H1 (cell line): ENCODE results near the gene ISG15. TPM values are rescaled to one million over a fixed set of nuclear protein-coding genes. Genes with fewer than 3 reads are reported as not detected.

ENCODE experiments used
- CTCF ChIA-PET: fragments of 300-600 bp; sonication (Branson Sonifier 250); formaldehyde crosslinking; loops from one replicate; lab custom pipeline; 2021; ENCODE audit not compliant: partially characterized antibody; lab: Charles Lee
- POLR2A ChIA-PET: fragments of 300-600 bp; sonication (Branson Sonifier 250); formaldehyde crosslinking; loops from one replicate; lab custom pipeline; 2021; ENCODE audit warnings: inconsistent platforms; ENCODE audit not compliant: partially characterized antibody; lab: Charles Lee
- DNase-seq, 2 experiments: peaks; one replicate each; pipeline versions ENCODE4 v3.0.0 to v3.0.0-alpha.2; 2010 to 2022; ENCODE audit warnings: low spot score in 2 of 2, low read depth in 1 of 2, mixed read lengths in 1 of 2
- FAIRE-seq: peaks from 2 replicates; lab custom pipeline; 2011; peaks lifted over from hg19 to GRCh38; lab: Jason Lieb, UNC
- H2AFZ ChIP-seq: 2 replicates; pipeline ENCODE4 v1.8.1; 2012; ENCODE audit warnings: low read length, inconsistent platforms
- H2AK5ac ChIP-seq: 2 replicates; pipeline ENCODE4 v1.6.1; 2013; ENCODE audit warnings: low read depth, low read length
- H2BK120ac ChIP-seq: replicated peaks from 2 replicates; pipeline ENCODE3; 2013; ENCODE audit warnings: low read depth, low read length, inconsistent platforms
- H2BK12ac ChIP-seq: 2 replicates; pipeline ENCODE4 v1.6.1; 2013; ENCODE audit warnings: low read depth, low read length
- H2BK15ac ChIP-seq: 2 replicates; pipeline ENCODE4 v1.6.1; 2013; ENCODE audit warnings: low read length
- H2BK20ac ChIP-seq: 2 replicates; pipeline ENCODE4 v1.6.1; 2013; ENCODE audit warnings: low read length
- H2BK5ac ChIP-seq: 2 replicates; pipeline ENCODE4 v1.6.1; 2013; ENCODE audit warnings: low read depth, low read length
- H3K14ac ChIP-seq: 2 replicates; pipeline ENCODE4 v1.6.1; 2013; ENCODE audit warnings: inconsistent platforms; ENCODE audit not compliant: insufficient read length
- H3K18ac ChIP-seq: 2 replicates; pipeline ENCODE4 v1.6.1; 2013; ENCODE audit warnings: low read length; ENCODE audit errors: extremely low read depth
- H3K23ac ChIP-seq: 2 replicates; pipeline ENCODE4 v1.6.1; 2013; ENCODE audit warnings: inconsistent platforms; ENCODE audit not compliant: insufficient read length
- H3K23me2 ChIP-seq: 2 replicates; pipeline ENCODE4 v1.6.1; 2013; ENCODE audit warnings: low read depth, low read length
- H3K27ac ChIP-seq: 2 replicates; pipeline ENCODE4 v1.6.1; 2011; ENCODE audit warnings: low read depth, low read length, inconsistent platforms
- H3K27me3 ChIP-seq, 4 experiments: replicated peaks in 1 of 4; 1 replicate in 1 of 4; 2 replicates in 3 of 4; pipeline versions ENCODE4 v1.6.1 to v1.8.1; 2011 to 2013; ENCODE audit warnings: low read length in 3 of 4, mild to moderate bottlenecking in 3 of 4, inconsistent platforms in 2 of 4, mixed read lengths in 2 of 4, moderate library complexity in 1 of 4; ENCODE audit not compliant: control insufficient read depth in 3 of 4, insufficient read depth in 3 of 4; ENCODE audit errors: extremely low read depth in 1 of 4
- H3K36me3 ChIP-seq, 4 experiments: 2 replicates each; pipeline versions ENCODE4 v1.6.1 to v1.8.1; 2011 to 2013; ENCODE audit warnings: mild to moderate bottlenecking in 4 of 4, low read length in 3 of 4, moderate library complexity in 2 of 4, control low read depth in 1 of 4, inconsistent platforms in 1 of 4; ENCODE audit not compliant: insufficient read depth in 4 of 4, control insufficient read depth in 2 of 4
- H3K4ac ChIP-seq: replicated peaks from 2 replicates; pipeline ENCODE3; 2013; ENCODE audit warnings: low read length, low read depth, mixed read lengths, inconsistent platforms; ENCODE audit not compliant: insufficient read length
- H3K4me1 ChIP-seq, 4 experiments: replicated peaks in 1 of 4; 1 replicate in 1 of 4; 2 replicates in 3 of 4; pipeline versions ENCODE4 v1.6.1 to v1.8.1; 2011 to 2013; ENCODE audit warnings: low read length in 3 of 4, inconsistent platforms in 2 of 4, mixed read lengths in 1 of 4; ENCODE audit not compliant: insufficient read depth in 4 of 4, control insufficient read depth in 3 of 4
- H3K4me2 ChIP-seq, 2 experiments: 2 replicates each; pipeline versions ENCODE4 v1.6.1 to v1.8.1; 2011 to 2013; ENCODE audit warnings: low read depth in 2 of 2, low read length in 2 of 2, control low read depth in 1 of 2, inconsistent platforms in 1 of 2, mild to moderate bottlenecking in 1 of 2; ENCODE audit not compliant: insufficient read depth in 1 of 2
- H3K4me3 ChIP-seq, 4 experiments: fragments of 200-600, 300-600 bp in 1 of 4; sonication (generic), shearing (Covaris generic), sonication (Bioruptor Twin) in 1 of 4; 2 replicates each; pipeline versions ENCODE4 v1.5.1 to v1.8.1; 2011 to 2016; ENCODE audit warnings: low read length in 4 of 4, low read depth in 3 of 4, control low read depth in 2 of 4, inconsistent platforms in 2 of 4, mild to moderate bottlenecking in 2 of 4, mixed read lengths in 1 of 4, moderate library complexity in 1 of 4; ENCODE audit not compliant: insufficient read depth in 2 of 4; ENCODE audit errors: extremely low read depth in 1 of 4
- H3K56ac ChIP-seq: replicated peaks from 2 replicates; pipeline ENCODE3; 2013; ENCODE audit warnings: low read depth, mild to moderate bottlenecking, mixed read lengths, low read length, inconsistent platforms; ENCODE audit not compliant: insufficient read length
- H3K79me1 ChIP-seq: 2 replicates; pipeline ENCODE4 v1.6.1; 2013; ENCODE audit warnings: low read depth, low read length, control low read depth
- H3K79me2 ChIP-seq, 2 experiments: 2 replicates each; pipeline versions ENCODE4 v1.6.1 to v1.8.1; 2012 to 2013; ENCODE audit warnings: low read length in 2 of 2, mild to moderate bottlenecking in 2 of 2, inconsistent platforms in 1 of 2; ENCODE audit not compliant: insufficient read depth in 2 of 2, control insufficient read depth in 1 of 2
- H3K9ac ChIP-seq, 4 experiments: replicated peaks in 1 of 4; 1 replicate in 1 of 4; 2 replicates in 3 of 4; pipeline versions ENCODE4 v1.6.1 to v1.8.1; 2011 to 2013; ENCODE audit warnings: low read depth in 3 of 4, low read length in 3 of 4, control low read depth in 2 of 4, mild to moderate bottlenecking in 2 of 4, moderate library complexity in 2 of 4, inconsistent platforms in 1 of 4; ENCODE audit errors: extremely low read depth in 1 of 4
- H3K9me3 ChIP-seq, 2 experiments: 2 replicates each; pipeline versions ENCODE4 v1.6.1 to v1.8.1; 2012 to 2013; ENCODE audit warnings: mild to moderate bottlenecking in 2 of 2, moderate library complexity in 2 of 2, control low read depth in 1 of 2, inconsistent platforms in 1 of 2, low read depth in 1 of 2, low read length in 1 of 2, mixed read lengths in 1 of 2; ENCODE audit not compliant: insufficient read depth in 2 of 2
- H4K20me1 ChIP-seq, 2 experiments: replicated peaks in 1 of 2; 2 replicates each; pipeline versions ENCODE3 to v1.8.1; 2011 to 2013; ENCODE audit warnings: inconsistent platforms in 2 of 2, low read length in 2 of 2, mild to moderate bottlenecking in 1 of 2; ENCODE audit not compliant: insufficient read depth in 2 of 2, control insufficient read depth in 1 of 2
- H4K5ac ChIP-seq: 2 replicates; pipeline ENCODE4 v1.6.1; 2013; ENCODE audit warnings: low read length, low read depth, mixed read lengths, inconsistent platforms; ENCODE audit not compliant: insufficient read length
- H4K8ac ChIP-seq: 2 replicates; pipeline ENCODE4 v1.8.0; 2013; ENCODE audit warnings: mild to moderate bottlenecking, moderate library complexity, low read length, inconsistent platforms; ENCODE audit not compliant: insufficient read depth; ENCODE audit errors: extremely low read depth
- H4K91ac ChIP-seq: replicated peaks from 2 replicates; pipeline ENCODE3; 2013; ENCODE audit warnings: low read length, mixed read lengths, inconsistent platforms; ENCODE audit not compliant: insufficient read length
- E2F6 ChIP-seq: IDR thresholded peaks from 2 replicates; pipeline ENCODE4 v1.6.1; 2012; ENCODE audit warnings: inconsistent platforms
- RBBP5 ChIP-seq: IDR thresholded peaks from 2 replicates; pipeline ENCODE4 v1.7.1; 2012; ENCODE audit warnings: low read depth, mild to moderate bottlenecking, inconsistent platforms, low read length, moderate library complexity, borderline replicate concordance
- WGBS, 2 experiments: shearing (Covaris generic) in 1 of 2; methylation state at CpG; one replicate each; pipeline versions ENCODE4 v1.1.6 to v1.1.7; 2013 to 2015; ENCODE audit warnings: low lambda C conversion rate in 2 of 2, mixed read lengths in 2 of 2, inconsistent platforms in 1 of 2, low coverage in 1 of 2, missing lambda C conversion rate in 1 of 2; ENCODE audit not compliant: insufficient replicate concordance in 2 of 2, insufficient coverage in 1 of 2, insufficient read length in 1 of 2; ENCODE audit errors: extremely low coverage in 1 of 2, missing lambda C conversion rate in 1 of 2; 5-methylcytosine and 5-hydroxymethylcytosine counted together
- polyA plus RNA-seq, 7 experiments: library from polyadenylated mRNA; depleted of rRNA in 3 of 7; stranded (reverse) in 5 of 7; unstranded in 2 of 7; fragments of >200 nt in 5 of 7; fragments of 200-250 nt in 2 of 7; gene quantifications; 1 replicate in 5 of 7; 2 replicates in 1 of 7; 4 replicates in 1 of 7; pipeline versions ENCODE4 v1.2.1 to v1.2.3, GENCODE V29; 2011 to 2013; ENCODE audit warnings: missing spikeins in 2 of 7, mixed read lengths in 2 of 7
- total RNA-seq: library from RNA; stranded (reverse); fragmentation: NEBNext Ultra II Directional; extraction: Animal tissue kit (Norgen Biotek cat#: 25700); gene quantifications from 2 replicates; pipeline ENCODE4 v1.2.1, GENCODE V29; 2021

Gene ISG15
- total and polyA plus RNA-seq, 2 of the 8 experiments (the other 6 are each of a cell fraction or from before 2014, with no cell fraction given), result 29.3 to 121 TPM

- Histone ChIP-seq H4K20me1 (peaks cover 51 to 67% of the 10 kb centered on the region in 2 experiments), H3K14ac (no peak overlapping the region), H3K4me2 (peak overlapping the region; percentile 69 to 99; a peak in 3 of 4 replicates), H2AFZ (no peak overlapping the region), H3K4me3 (peak overlapping the region in 1 of 4 experiments; percentile 63; a peak in 2 of 8 replicates), H2BK20ac (no peak overlapping the region), H3K9me3 (no peaks in the 10 kb centered on the region), H4K91ac (no peak overlapping the region), H4K5ac (no peak overlapping the region), H3K9ac (no peak overlapping the region), H3K18ac (no peak overlapping the region), H2BK15ac (no peak overlapping the region), H2BK120ac (no peak overlapping the region), H2AK5ac (no peak overlapping the region), H3K27ac (no peak overlapping the region), H3K79me1 (peaks cover 5% of the 10 kb centered on the region; the same call in 1 of the 2 replicates), H2BK5ac (no peak overlapping the region), H4K8ac (no peak overlapping the region; the same call in 1 of the 2 replicates), H3K56ac (no peak overlapping the region), H3K36me3 (peaks cover 0 to 25% (median 5%) of the 10 kb centered on the region in 4 experiments; a peak in 5 of 8 replicates), H3K23me2 (peaks cover 8% of the 10 kb centered on the region; the same call in 1 of the 2 replicates), H3K79me2 (no peaks in the 10 kb centered on the region), H3K27me3 (peaks cover 0 to 36% (median 27%) of the 10 kb centered on the region in 4 experiments; a peak in 5 of 7 replicates), H2BK12ac (no peak overlapping the region), H3K23ac (no peak overlapping the region), H3K4ac (no peak overlapping the region), H3K4me1 (peaks cover 0 to 14% (median 3%) of the 10 kb centered on the region in 4 experiments; a peak in 5 of 7 replicates)
- DNase-seq (no peak), FAIRE-seq (no peak)
- CTCF ChIA-PET, result interaction anchor here (0.8 to 5.8 kb wide), 7 partner anchors 20 to 83 kb away, joined by 3 to 70 read pairs (median 12); partner anchors contain the start of gene ISG15
- 71% methylated on average over 6 of the region's 17 CpGs; no CpG with 5 or more reads in 1 of the 2 experiments for WGBS, 2 experiments
- TF ChIP-seq E2F6, result no peak
- TF ChIP-seq RBBP5, result no peak
- POLR2A ChIA-PET, result interaction anchor here (0.7 to 10.9 kb wide), 12 partner anchors 7 to 99 kb away, joined by 3 to 245 read pairs (median 7); partner anchors contain the start of genes AGRN, ISG15 and PLEKHN1
Observed at GRCh38 chr1:1039145-1039910, 26.0 kb downstream of the ISG15 start.
